HL-60 (cell line): ENCODE results near the gene RPL22L1.
"Not testable (repeated sequence)": the region's sequence is repeated elsewhere in the genome, so short reads cannot be mapped to it uniquely, and the experiment has no call there.

Source experiments
- CTCF ChIP-seq: IDR thresholded peaks from one replicate; pipeline ENCODE4 v1.5.1; 2011; ENCODE audit warnings: low read length, control low read depth, inconsistent platforms; ENCODE audit not compliant: insufficient read depth
- GABPA ChIP-seq: IDR thresholded peaks from 2 replicates; pipeline ENCODE4 v1.6.1; 2012; ENCODE audit warnings: low read depth
- POLR2AphosphoS5 ChIP-seq: IDR thresholded peaks from 2 replicates; pipeline ENCODE4 v1.6.1; 2012; ENCODE audit warnings: low read depth
- REST ChIP-seq: IDR thresholded peaks from 2 replicates; pipeline ENCODE4 v1.6.1; 2012; ENCODE audit warnings: low read depth; ENCODE audit not compliant: insufficient replicate concordance

DNA sequence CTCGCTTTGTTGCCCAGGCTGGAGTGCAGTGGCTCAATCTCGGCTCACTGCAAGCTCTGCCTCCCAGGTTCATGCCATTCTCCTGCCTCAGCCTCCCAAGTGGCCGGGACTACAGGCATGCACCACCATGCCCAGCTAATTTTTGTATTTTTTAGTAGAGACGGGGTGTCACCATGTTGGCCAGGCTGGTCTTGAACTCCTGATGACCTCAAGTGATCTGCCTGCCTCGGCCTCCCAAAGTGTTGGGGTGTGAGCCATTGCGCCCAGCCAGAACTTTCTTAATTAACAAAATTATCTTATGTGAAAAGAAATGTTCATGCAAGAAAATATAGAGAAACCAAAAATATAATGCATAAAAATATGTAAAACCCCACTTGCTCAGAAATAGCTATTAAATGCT lies 7.3 kb upstream of the RPL22L1 start:
- TF ChIP-seq CTCF, GABPA, POLR2AphosphoS5, REST: not testable (repeated sequence)
